OCI-LY7 (cell line): ENCODE data around the gene AAR2. TPM values are rescaled to one million over a fixed set of nuclear protein-coding genes. Genes with fewer than 3 reads are reported as not detected.

Experiments
- BruUV-seq: library from RNA; stranded (reverse); fragments of 400-500 nt; replicated peaks from 2 replicates; lab custom pipeline; 2021; lab: Mats Ljungman, UMichigan
- CTCF ChIA-PET: fragments of 300-600 bp; sonication (Branson Sonifier 250); formaldehyde crosslinking; loops from one replicate; lab custom pipeline; 2022; ENCODE audit warnings: antibody characterized with exemption; ENCODE audit not compliant: unreplicated experiment; lab: Charles Lee
- POLR2A ChIA-PET: fragments of 300-600 bp; sonication (Branson Sonifier 250); formaldehyde crosslinking; loops from one replicate; lab custom pipeline; 2022; ENCODE audit warnings: antibody characterized with exemption; lab: Charles Lee
- DNase-seq: peaks from one replicate; pipeline ENCODE4 v3.0.0-alpha.2; 2015; ENCODE audit warnings: low spot score
- H2AFZ ChIP-seq: fragments of 200-600 bp; sonication (generic), shearing (Covaris generic); 2 replicates; pipeline ENCODE4 v1.6.1; 2014; ENCODE audit warnings: mild to moderate bottlenecking, antibody characterized with exemption, low read length, moderate library complexity
- H3K27ac ChIP-seq: fragments of 200-600 bp; sonication (generic); 2 replicates; pipeline ENCODE4 v1.5.1; 2014; ENCODE audit warnings: mixed run types, low read depth, mild to moderate bottlenecking, moderate library complexity, low read length, inconsistent platforms; ENCODE audit not compliant: poor library complexity, severe bottlenecking
- H3K36me3 ChIP-seq: fragments of 200-600 bp; sonication (generic); 2 replicates; pipeline ENCODE4 v1.6.1; 2014; ENCODE audit warnings: mild to moderate bottlenecking, antibody characterized with exemption, low read length, moderate library complexity, mixed read lengths; ENCODE audit not compliant: insufficient read depth
- H3K4me1 ChIP-seq: fragments of 200-600 bp; sonication (generic); 2 replicates; pipeline ENCODE4 v1.5.1; 2014; ENCODE audit warnings: mild to moderate bottlenecking, low read length; ENCODE audit not compliant: insufficient read depth, poor library complexity, severe bottlenecking
- H3K4me2 ChIP-seq: fragments of 200-600 bp; sonication (generic); 2 replicates; pipeline ENCODE4 v1.6.1; 2014; ENCODE audit warnings: mild to moderate bottlenecking, low read length
- H3K4me3 ChIP-seq: fragments of 200-600 bp; sonication (generic); 2 replicates; pipeline ENCODE4 v1.5.1; 2014; ENCODE audit warnings: mild to moderate bottlenecking, low read depth, low read length; ENCODE audit not compliant: poor library complexity, severe bottlenecking
- H3K79me2 ChIP-seq: fragments of 200-600 bp; sonication (generic); 2 replicates; pipeline ENCODE4 v1.6.1; 2016; ENCODE audit warnings: low read depth, mild to moderate bottlenecking, low read length, moderate library complexity, mixed read lengths; ENCODE audit not compliant: insufficient read depth
- H3K9me2 ChIP-seq: fragments of 200-600 bp; sonication (generic); 2 replicates; pipeline ENCODE4 v1.6.1; 2016; ENCODE audit warnings: mild to moderate bottlenecking, low read length, mixed read lengths; ENCODE audit not compliant: insufficient read depth
- H3K9me3 ChIP-seq: fragments of 200-600 bp; sonication (generic); 2 replicates; pipeline ENCODE4 v1.6.1; 2014; ENCODE audit warnings: mild to moderate bottlenecking, mixed run types, low read length, mixed read lengths
- H4K20me1 ChIP-seq: fragments of 200-600 bp; sonication (generic); 2 replicates; pipeline ENCODE4 v1.6.1; 2014; ENCODE audit warnings: mild to moderate bottlenecking, antibody characterized with exemption, low read length, moderate library complexity, mixed read lengths; ENCODE audit not compliant: insufficient read depth
- CTCF ChIP-seq: fragments of 200-600 bp; sonication (generic); conservative IDR thresholded peaks from 2 replicates; pipeline ENCODE4 v1.5.1; 2014; ENCODE audit warnings: mild to moderate bottlenecking, antibody characterized with exemption, low read length, moderate library complexity, mixed read lengths
- EZH2phosphoT487 ChIP-seq: fragments of 200-600 bp; sonication (generic); IDR thresholded peaks from 2 replicates; pipeline ENCODE4 v1.6.1; 2018; ENCODE audit warnings: low read depth, borderline replicate concordance, mild to moderate bottlenecking, mixed run types, antibody characterized with exemption, low read length, moderate library complexity, mixed read lengths
- intact Hi-C: fragments of 100-400 bp; cut with micrococcal nuclease; formaldehyde crosslinking; loops from one replicate; pipeline ENCODE4 v1.10.0; 2022; ENCODE audit not compliant: unreplicated experiment
- total RNA-seq, 2 experiments: library from RNA; depleted of rRNA in 1 of 2; stranded (reverse); fragments of >200 nt in 1 of 2; shearing (Covaris generic) in 1 of 2; gene quantifications; 2 replicates each; pipeline ENCODE4 v1.2.3, GENCODE V29; 2014 to 2022

The AAR2 gene
- total RNA-seq, 2 experiments from 2014 or later, result 20.3 to 26.4 TPM

DNA sequence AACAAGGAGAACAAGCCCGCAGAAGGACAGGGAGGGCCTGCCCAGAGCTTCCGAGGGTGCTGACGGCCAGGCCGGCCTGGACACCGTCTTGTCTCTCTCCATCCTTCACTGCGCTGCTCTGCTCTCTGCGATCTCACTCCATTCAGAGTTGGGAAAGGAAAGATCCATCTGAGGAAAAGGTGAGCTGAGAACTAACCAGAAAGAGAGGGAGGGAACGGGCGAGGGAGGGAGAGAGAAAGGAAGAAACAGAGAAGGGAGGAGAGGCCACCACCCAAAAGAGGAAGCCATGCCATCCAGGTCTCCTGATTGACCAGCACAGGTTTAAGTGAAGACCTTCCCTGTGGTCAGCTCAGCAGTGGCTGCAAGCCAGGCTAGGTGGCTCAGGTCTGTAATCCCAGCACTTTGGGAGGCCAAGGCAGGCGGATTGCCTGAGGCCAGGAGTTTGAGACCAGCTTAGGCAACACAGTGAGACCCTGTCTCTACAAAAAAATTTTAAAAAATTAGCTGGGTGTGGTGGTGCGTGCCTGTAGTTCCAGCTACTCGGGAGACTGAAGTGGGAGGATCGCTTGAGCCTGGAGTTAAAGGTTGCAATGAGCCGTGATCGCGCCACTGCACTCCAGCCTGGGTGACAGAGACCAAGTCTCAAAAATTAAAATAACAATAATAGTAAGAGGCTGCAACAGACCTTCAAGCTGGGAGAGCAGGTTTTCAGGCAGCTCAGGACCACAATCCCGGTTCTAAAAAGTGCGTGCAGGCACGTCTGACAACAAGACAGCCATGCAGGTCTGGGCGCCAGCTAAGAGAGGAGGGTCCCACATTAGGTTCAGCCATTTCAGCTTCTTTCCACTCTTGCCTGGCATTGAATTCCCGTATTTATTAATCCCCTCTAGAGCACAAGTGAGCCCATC lies 35.6 kb downstream of the AAR2 start:
- H3K4me3 ChIP-seq, result no peak overlapping the region
- ChIA-PET CTCF (no interaction called here), POLR2A (no interaction called here)
- no peak overlapping the region for H2AFZ ChIP-seq
- H3K4me2 ChIP-seq, result no peak overlapping the region
- no TSS peak for BruUV-seq
- H3K9me2 ChIP-seq, result no peaks in the 10 kb centered on the region
- no peaks in the 10 kb centered on the region for H4K20me1 ChIP-seq
- no peak overlapping the region for H3K27ac ChIP-seq
- no peak for TF ChIP-seq CTCF
- TF ChIP-seq EZH2phosphoT487, result no peak
- no peaks in the 10 kb centered on the region for H3K4me1 ChIP-seq
- no peaks in the 10 kb centered on the region for H3K9me3 ChIP-seq
- H3K79me2 ChIP-seq, result no peaks in the 10 kb centered on the region
- intact Hi-C loops, result no loop called here
- DNase-seq, result no peak
- no peaks in the 10 kb centered on the region for H3K36me3 ChIP-seq

GRCh38 chr20:36272547-36273220 lies 36.4 kb downstream of the AAR2 start:
- H3K79me2 ChIP-seq, result no peaks in the 10 kb centered on the region
- no peak overlapping the region for H2AFZ ChIP-seq
- no peaks in the 10 kb centered on the region for H3K9me2 ChIP-seq
- CTCF ChIA-PET, result no interaction called here
- H3K4me3 ChIP-seq, result no peak overlapping the region
- H3K9me3 ChIP-seq, result no peaks in the 10 kb centered on the region
- H3K36me3 ChIP-seq, result no peaks in the 10 kb centered on the region
- POLR2A ChIA-PET, result interaction anchor here (0.6 kb wide), 1 partner anchor 23 kb away, joined by 3 read pairs; no protein-coding TSS in a partner anchor
- no peaks in the 10 kb centered on the region for H4K20me1 ChIP-seq
- DNase-seq, result no peak
- BruUV-seq, result no TSS peak
- no peak overlapping the region for H3K4me2 ChIP-seq
- no peaks in the 10 kb centered on the region for H3K4me1 ChIP-seq
- intact Hi-C loops, result loop anchor here (1.0 kb wide), 1 partner anchor 167 kb away; no protein-coding TSS in a partner anchor
- TF ChIP-seq CTCF (no peak), EZH2phosphoT487 (no peak)
- no peak overlapping the region for H3K27ac ChIP-seq
